Measurements from ENCODE around the gene CWH43.
"Not testable (repeated sequence)": the region's sequence is repeated elsewhere in the genome, so short reads cannot be mapped to it uniquely, and the experiment has no call there.

Gene CWH43

DNA sequence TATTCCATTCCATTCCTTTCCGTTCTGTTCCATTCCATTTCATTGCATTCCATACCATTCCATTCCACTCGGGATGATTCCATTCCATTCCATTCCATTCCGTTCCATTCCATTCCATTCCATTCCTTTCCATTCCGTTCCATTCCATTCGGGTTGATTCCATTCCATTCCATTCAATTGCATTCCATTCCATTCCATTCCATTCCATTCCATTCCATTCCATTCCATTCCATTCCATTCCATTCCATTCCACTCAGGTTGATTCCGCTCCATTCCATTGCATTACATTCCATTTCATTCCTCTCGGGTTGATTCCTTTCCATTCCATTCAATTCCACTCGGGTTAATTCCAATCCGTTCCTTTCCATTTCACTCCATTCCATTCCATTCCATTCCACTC is 111.0 kb downstream of the CWH43 start:
- not testable (repeated sequence) for DNase-seq (ENCODE audit: low spot score)

- not testable (repeated sequence) for DNase-seq (ENCODE audit: low spot score)
Measured at GRCh38 chr4:49097505-49097904, 111.4 kb downstream of the CWH43 start.

DNA sequence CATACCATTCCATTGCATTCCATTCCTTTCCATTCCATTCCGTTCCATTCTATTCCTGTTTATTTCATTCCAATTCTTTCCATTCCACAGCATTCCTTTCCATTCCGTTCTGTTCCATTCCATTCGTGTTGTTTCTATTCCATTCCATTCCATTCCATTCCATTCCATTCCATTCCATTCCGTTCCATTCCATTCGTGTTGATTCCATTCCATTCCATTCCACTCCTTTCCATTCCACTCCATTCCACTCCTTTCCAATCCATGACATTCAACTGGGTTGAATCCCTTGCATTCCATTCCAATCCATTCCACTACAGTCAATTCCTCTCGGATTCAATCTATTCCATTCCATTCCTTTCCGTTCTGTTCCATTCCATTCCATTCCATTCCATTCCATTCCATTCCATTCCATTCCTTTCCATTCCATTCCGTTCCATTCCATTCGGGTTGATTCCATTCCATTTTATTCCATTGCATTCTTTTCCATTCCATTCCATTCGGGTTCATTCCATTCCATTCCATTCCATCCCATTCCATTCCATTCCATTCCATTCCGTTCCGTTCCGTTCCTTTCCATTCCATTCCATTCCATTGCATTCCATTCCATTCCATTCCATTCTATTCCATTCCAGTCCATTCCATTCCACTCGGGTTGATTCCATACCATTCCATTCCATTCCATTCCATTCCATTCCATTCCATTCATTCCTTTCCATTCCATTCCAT is 112.1 kb downstream of the CWH43 start:
- DNase-seq (ENCODE audit: low spot score): not testable (repeated sequence)

- DNase-seq (ENCODE audit: low spot score): not testable (repeated sequence)
Measured at GRCh38 chr4:49099831-49100444, 113.9 kb downstream of the CWH43 start.

GRCh38 chr4:49102344-49102898 is 116.3 kb downstream of the CWH43 start:
- not testable (repeated sequence) for DNase-seq (ENCODE audit: low spot score)

GRCh38 chr4:49103436-49104136 is 117.5 kb downstream of the CWH43 start:
- not testable (repeated sequence) for DNase-seq (ENCODE audit: low spot score)

GRCh38 chr4:49104231-49104930 is 118.3 kb downstream of the CWH43 start:
- not testable (repeated sequence) for DNase-seq (ENCODE audit: low spot score)

DNA sequence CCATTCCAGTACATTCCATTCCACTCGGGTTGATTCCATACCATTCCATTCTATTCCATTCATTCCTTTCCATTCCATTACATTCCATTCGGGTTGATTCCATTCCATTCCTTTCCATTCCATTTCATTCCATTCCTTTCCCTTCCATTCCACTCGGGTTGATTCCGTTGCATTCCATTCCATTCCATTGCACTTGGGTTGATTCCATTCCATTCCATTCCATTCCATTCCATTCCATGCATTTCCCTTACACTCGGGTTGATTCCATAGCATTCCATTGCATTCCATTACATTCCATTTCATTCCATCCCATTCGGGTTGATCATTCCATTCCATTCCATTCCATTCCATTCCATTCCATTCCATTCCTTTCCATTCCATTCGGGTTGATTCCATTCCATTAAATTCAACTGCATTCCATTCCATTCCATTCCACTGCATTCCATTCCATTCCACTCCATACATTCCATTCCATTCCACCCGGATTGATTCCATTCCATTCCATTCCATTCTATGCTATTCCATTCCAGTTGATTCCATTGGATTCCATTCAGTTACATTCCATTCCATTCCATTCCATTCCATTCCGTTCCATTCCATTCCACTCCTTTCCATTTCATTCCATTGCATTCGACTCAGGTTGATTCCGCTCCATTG is 119.3 kb downstream of the CWH43 start:
- not testable (repeated sequence) for DNase-seq (ENCODE audit: low spot score)

- not testable (repeated sequence) for DNase-seq (ENCODE audit: low spot score)
Measured at GRCh38 chr4:49107262-49107661, 121.2 kb downstream of the CWH43 start.

DNA sequence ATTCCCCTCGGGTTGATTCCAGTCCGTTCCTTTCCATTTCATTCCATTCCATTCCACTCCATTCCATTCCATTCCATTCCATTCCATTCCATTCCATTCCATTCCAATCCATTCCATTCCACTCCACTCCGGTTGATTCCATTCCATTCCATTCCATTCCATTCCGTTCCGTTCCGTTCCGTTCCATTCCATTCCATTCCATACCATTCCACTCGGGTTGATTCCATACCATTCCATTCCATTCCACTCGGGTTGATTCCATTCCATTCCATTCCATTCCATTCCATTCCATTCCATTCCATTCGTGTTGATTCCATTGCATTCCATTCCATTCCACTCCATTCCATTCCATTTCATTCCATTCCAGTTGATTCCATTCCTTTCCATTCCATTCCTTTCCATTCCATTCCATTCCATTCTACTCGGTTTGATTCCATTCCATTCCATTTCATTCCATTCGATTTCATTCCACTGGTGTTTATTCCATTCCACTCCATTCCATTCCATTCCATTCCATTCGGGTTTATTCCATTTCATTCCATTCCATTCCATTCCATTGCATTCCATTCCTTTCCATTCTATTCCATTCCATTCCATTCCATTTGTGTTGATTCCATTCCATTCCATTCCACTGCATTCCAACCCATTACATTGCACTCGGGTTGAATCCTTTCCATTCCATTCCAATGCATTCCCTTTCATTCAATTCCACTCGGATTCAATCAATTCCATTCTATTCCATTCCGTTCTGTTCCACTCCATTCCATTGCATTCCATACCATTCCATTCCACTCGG is 122.3 kb downstream of the CWH43 start:
- not testable (repeated sequence) for DNase-seq (ENCODE audit: low spot score)

DNA sequence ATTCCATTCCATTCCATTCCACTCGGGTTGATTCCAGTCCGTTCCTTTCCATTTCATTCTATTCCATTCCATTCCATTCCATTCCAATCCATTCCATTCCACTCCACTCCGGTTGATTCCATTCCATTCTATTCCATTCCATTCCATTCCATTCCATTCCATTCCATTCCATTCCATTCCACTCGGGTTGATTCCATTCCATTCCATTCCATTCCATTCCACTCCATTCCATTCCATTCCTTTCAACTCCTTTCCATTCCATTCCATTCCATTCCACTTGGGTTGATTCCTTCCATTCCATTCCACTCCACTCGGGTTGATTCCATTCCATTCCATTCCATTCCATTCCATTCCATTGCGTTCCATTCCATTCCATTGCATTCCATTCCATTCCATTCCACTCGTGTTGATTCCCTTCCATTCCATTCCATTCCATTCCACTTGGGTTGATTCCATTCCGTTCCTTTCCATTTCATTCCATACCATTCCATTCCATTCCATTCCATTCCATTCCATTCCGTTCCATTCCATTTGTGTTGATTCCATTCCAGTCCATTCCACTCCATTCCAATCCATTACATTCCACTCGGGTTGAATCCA is 123.6 kb downstream of the CWH43 start:
- not testable (repeated sequence) for DNase-seq (ENCODE audit: low spot score)

DNA sequence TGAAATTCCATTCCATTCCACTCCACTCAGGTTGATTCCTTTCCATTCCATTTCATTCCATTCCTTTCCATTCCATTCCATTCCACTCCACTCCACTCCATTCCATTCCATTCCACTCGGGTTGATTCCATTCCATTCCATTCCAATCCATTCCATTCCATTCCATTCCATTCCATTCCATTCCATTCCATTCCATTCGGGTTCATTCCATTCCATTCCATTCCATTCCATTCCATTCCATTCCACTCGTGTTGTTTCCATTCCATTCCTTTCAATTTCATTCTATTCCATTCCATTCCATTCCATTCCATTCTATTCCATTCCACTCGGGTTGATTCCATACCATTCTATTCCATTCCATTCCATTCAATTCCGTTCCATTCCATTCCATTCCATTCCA is 124.5 kb downstream of the CWH43 start:
- DNase-seq (ENCODE audit: low spot score): not testable (repeated sequence)

Measured in AG08396 (cell line).